ENCODE data around the gene CELSR1. TPM values are rescaled to one million over a fixed set of nuclear protein-coding genes. Genes with fewer than 3 reads are reported as not detected.

Gene CELSR1
- total RNA-seq, 2 experiments from 2014 or later = 1.0 to 1.1 TPM

DNA sequence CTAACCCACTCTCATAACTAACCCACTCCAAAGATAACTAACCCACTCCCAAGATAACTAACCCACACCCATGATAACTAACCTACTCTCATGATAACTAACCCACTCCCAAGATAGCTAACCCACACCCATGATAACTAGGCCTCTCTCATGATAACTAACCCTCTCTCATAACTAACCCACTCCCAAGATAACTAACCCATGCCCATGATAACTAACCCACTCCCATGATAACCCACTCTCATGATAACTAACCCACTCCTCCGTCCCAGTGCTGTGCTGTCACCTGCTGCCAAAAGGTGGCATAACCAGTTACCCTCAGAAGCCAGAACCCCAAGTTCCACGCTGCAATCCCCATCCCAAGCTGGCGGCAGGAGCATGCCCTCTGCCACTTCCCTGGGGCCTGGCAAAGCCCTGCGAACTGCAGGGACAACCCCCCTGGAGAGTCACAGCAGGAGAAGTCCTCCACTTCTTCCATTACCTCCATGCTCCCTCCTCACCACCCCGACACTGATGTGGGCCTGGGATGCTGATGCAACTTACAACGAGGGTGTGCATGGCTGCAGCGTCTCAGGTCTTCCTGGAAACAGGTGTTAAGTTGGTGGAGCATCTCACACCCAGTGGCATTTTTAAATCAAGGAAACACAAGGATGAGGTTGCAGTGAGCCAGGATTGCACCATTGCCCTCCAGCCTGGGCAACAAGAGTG is 30.8 kb upstream of the CELSR1 start:
- Mint-ChIP-seq H3K4me1 (ENCODE audit: low read depth) (peaks cover 7% of the 10 kb centered on the region), H3K27me3 (no peaks in the 10 kb centered on the region), H3K4me3 (no peak overlapping the region), H3K9me3 (no peaks in the 10 kb centered on the region), H3K27ac (no peak overlapping the region), H3K36me3 (ENCODE audit: low read depth) (no peaks in the 10 kb centered on the region)
- no peaks in the 10 kb centered on the region for H3K27me3 ChIP-seq (ENCODE audit: control insufficient read depth in 1 of 2, insufficient read depth in 2 of 2, low read length in 2 of 2)
- peaks cover 9% of the 10 kb centered on the region for H3K4me1 ChIP-seq (ENCODE audit: insufficient read depth, low read length)
- ChIA-PET CTCF (no interaction called here), POLR2A (no interaction called here)
- H3K4me3 ChIP-seq (ENCODE audit: low read length) = no peak overlapping the region
- peaks cover 14 to 30% of the 10 kb centered on the region in 2 experiments for H3K9me3 ChIP-seq (ENCODE audit: control insufficient read depth in 1 of 2, insufficient read depth in 1 of 2, low read length in 2 of 2)
- no peak for TF ChIP-seq CTCF (IDR thresholded peaks at IDR 0.05)
- DNase-seq = no peak
- intact Hi-C loops (cut with DNase I, micrococcal nuclease) = no loop called here
- no peaks in the 10 kb centered on the region for H3K36me3 ChIP-seq (ENCODE audit: insufficient read depth, low read length)
- H3K27ac ChIP-seq (ENCODE audit: low read depth in 1 of 2, low read length in 2 of 2) = no peak overlapping the region
- ATAC-seq (ENCODE audit: poor library complexity) = no peak

DNA sequence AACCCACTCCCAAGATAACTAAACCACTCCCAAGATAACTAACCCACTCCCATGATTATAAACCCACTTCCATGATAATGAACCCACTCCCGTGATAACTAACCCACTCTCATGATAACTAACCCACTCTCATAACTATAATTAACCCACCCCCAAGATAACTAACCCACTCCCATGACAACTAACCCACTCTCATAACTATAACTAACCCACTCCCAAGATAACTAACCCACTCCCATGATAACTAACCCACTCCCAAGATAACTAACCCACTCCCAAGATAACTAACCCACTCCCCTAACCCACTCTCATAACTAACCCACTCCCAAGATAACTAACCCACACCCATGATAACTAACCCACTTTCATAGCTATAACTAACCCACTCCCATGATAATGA is 30.1 kb upstream of the CELSR1 start:
- Mint-ChIP-seq H3K36me3 (ENCODE audit: low read depth) (no peaks in the 10 kb centered on the region), H3K4me1 (ENCODE audit: low read depth) (peaks cover 9% of the 10 kb centered on the region), H3K27ac (no peak overlapping the region), H3K27me3 (no peaks in the 10 kb centered on the region), H3K9me3 (no peaks in the 10 kb centered on the region), H3K4me3 (no peak overlapping the region)
- CTCF ChIA-PET = no interaction called here
- no peak for ATAC-seq (ENCODE audit: poor library complexity)
- TF ChIP-seq CTCF (IDR thresholded peaks at IDR 0.05) = no peak
- H3K36me3 ChIP-seq (ENCODE audit: insufficient read depth, low read length) = no peaks in the 10 kb centered on the region
- H3K27me3 ChIP-seq (ENCODE audit: control insufficient read depth in 1 of 2, insufficient read depth in 2 of 2, low read length in 2 of 2) = no peaks in the 10 kb centered on the region
- H3K9me3 ChIP-seq (ENCODE audit: control insufficient read depth in 1 of 2, insufficient read depth in 1 of 2, low read length in 2 of 2) = peaks cover 14 to 22% of the 10 kb centered on the region in 2 experiments
- no peak overlapping the region for H3K4me3 ChIP-seq (ENCODE audit: low read length)
- POLR2A ChIA-PET = no interaction called here
- H3K4me1 ChIP-seq (ENCODE audit: insufficient read depth, low read length) = peaks cover 10% of the 10 kb centered on the region
- intact Hi-C loops (cut with DNase I, micrococcal nuclease) = no loop called here
- no peak for DNase-seq
- H3K27ac ChIP-seq (ENCODE audit: low read depth in 1 of 2, low read length in 2 of 2) = no peak overlapping the region

DNA sequence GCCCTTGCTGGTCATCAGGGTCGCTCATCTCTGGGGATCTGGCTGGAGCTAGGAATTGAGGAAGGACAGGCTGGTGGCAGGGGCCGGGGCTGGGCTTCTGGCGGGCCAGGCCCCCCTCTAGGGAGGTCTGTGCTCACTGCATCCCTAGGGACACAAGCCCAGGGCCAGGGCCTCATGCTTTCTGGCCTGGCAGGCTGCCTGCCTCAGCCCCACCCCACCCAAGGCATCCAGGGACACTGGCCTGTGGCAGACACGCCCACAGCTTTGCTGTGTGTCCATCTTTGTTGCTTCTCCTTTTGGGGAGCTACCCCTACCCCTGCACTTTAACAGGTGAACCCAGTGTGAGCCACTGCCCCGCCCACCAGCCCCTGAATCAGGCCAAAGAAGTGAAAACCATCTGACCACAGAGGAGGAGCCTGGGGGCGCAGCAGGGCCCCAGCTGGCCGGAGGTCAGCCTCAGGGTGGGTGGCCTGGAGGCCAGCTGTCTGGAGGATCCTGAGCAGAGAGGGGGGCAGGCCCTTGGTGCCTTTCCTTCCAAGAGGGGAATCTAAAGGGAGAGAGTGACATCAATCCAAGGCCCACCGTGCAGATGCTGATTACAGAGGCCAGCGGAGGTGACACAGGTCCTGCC is 26.8 kb upstream of the CELSR1 start:
- POLR2A ChIA-PET = interaction anchor here (1.8 kb wide), 1 partner anchor 175 kb away, joined by 6 read pairs; no protein-coding TSS in a partner anchor
- H3K4me1 ChIP-seq (ENCODE audit: insufficient read depth, low read length) = peaks cover 13% of the 10 kb centered on the region
- Mint-ChIP-seq H3K27ac (no peak overlapping the region), H3K36me3 (ENCODE audit: low read depth) (no peaks in the 10 kb centered on the region), H3K4me1 (ENCODE audit: low read depth) (peaks cover 9% of the 10 kb centered on the region), H3K27me3 (no peaks in the 10 kb centered on the region), H3K9me3 (no peaks in the 10 kb centered on the region), H3K4me3 (no peak overlapping the region)
- ATAC-seq (ENCODE audit: poor library complexity) = no peak
- H3K36me3 ChIP-seq (ENCODE audit: insufficient read depth, low read length) = no peaks in the 10 kb centered on the region
- CTCF ChIA-PET = interaction anchor here (0.6 to 1.7 kb wide), 10 partner anchors 35 to 558 kb away, joined by 3 to 10 read pairs (median 5); no protein-coding TSS in a partner anchor
- H3K4me3 ChIP-seq (ENCODE audit: low read length) = no peak overlapping the region
- no peaks in the 10 kb centered on the region for H3K27me3 ChIP-seq (ENCODE audit: control insufficient read depth in 1 of 2, insufficient read depth in 2 of 2, low read length in 2 of 2)
- no peak for DNase-seq
- no peak overlapping the region for H3K27ac ChIP-seq (ENCODE audit: low read depth in 1 of 2, low read length in 2 of 2)
- intact Hi-C loops (cut with DNase I, micrococcal nuclease) = loop anchor here in 1 of 2 experiments (5.0 kb wide), 1 partner anchor 123 kb away; no protein-coding TSS in a partner anchor
- no peak for TF ChIP-seq CTCF (IDR thresholded peaks at IDR 0.05)
- H3K9me3 ChIP-seq (ENCODE audit: control insufficient read depth in 1 of 2, insufficient read depth in 1 of 2, low read length in 2 of 2) = no peaks in the 10 kb centered on the region

All from CD4-positive, alpha-beta T cell (primary cell).